Stimulated activated CD8-positive, alpha-beta memory T cell treated with anti-CD3 and anti-CD28 coated beads, Interleukin-12 subunit alpha, Interleukin-12 subunit beta, amount 100 ng/mL, for 4 hours (primary cell): ENCODE measurements around the gene ARAP3.
"Not testable (repeated sequence)": the region's sequence is repeated elsewhere in the genome, so short reads cannot be mapped to it uniquely, and the experiment has no call there.

Source experiments
- DNase-seq: peaks from one replicate; pipeline ENCODE4 v3.0.0-alpha.2; 2020; ENCODE audit warnings: low read depth

Gene ARAP3, protein sequence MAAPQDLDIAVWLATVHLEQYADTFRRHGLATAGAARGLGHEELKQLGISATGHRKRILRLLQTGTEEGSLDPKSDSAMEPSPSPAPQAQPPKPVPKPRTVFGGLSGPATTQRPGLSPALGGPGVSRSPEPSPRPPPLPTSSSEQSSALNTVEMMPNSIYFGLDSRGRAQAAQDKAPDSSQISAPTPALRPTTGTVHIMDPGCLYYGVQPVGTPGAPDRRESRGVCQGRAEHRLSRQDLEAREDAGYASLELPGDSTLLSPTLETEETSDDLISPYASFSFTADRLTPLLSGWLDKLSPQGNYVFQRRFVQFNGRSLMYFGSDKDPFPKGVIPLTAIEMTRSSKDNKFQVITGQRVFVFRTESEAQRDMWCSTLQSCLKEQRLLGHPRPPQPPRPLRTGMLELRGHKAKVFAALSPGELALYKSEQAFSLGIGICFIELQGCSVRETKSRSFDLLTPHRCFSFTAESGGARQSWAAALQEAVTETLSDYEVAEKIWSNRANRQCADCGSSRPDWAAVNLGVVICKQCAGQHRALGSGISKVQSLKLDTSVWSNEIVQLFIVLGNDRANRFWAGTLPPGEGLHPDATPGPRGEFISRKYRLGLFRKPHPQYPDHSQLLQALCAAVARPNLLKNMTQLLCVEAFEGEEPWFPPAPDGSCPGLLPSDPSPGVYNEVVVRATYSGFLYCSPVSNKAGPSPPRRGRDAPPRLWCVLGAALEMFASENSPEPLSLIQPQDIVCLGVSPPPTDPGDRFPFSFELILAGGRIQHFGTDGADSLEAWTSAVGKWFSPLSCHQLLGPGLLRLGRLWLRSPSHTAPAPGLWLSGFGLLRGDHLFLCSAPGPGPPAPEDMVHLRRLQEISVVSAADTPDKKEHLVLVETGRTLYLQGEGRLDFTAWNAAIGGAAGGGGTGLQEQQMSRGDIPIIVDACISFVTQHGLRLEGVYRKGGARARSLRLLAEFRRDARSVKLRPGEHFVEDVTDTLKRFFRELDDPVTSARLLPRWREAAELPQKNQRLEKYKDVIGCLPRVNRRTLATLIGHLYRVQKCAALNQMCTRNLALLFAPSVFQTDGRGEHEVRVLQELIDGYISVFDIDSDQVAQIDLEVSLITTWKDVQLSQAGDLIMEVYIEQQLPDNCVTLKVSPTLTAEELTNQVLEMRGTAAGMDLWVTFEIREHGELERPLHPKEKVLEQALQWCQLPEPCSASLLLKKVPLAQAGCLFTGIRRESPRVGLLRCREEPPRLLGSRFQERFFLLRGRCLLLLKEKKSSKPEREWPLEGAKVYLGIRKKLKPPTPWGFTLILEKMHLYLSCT (N-terminal part only)

DNA sequence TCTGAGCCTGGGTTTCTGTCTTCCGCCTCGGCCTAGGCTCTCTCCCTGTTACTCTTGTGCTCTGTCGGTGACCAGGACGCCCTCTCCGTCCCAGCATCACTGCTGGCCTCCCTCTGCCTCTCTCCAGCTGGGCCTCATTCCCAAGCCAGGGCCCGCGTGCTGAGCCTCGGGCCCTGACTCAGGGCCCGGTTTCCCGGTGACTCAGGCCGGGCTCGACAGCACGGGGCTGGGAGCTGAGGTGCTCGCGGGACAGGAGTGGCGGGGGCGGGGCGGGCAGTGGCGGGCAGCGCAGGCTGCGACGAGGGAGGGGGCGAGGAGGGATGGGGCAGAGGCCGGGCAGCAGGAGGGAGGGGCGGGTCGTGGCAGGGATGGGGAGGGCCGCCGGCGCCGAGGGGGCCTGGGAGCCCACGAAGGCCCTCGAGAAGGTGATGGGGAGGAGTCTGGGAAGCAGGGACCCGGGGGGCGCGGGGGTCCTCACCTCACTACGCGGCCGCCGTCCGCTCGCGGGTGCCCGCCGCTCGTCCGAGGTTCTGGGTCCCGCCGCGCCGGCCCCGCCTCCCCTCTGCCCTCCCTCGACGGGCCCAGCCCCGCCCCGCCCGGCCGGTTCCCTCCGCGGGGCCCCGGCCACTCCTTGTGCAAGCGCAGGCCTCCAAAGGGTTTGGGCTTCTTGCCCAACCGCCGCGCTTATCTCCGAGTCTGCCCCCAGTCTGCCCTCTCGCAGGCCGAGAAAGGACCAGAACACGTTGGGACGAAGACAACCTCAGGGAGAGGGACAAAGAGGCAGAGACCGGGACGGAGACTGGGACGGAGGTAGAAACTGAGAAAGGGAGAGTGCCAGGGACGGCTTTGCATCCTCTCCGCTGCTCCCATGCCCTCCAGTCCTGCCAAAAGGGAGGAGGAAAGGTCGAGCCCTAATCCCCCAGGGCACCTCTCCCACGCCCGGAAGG, at the start of gene ARAP3:
TSS of gene ARAP3 (minus strand) at position 536 of the 947 bp plus-strand sequence. CDS start 1,744 bp downstream, outside the sequence.
- peak; percentile 37 for DNase-seq

DNA sequence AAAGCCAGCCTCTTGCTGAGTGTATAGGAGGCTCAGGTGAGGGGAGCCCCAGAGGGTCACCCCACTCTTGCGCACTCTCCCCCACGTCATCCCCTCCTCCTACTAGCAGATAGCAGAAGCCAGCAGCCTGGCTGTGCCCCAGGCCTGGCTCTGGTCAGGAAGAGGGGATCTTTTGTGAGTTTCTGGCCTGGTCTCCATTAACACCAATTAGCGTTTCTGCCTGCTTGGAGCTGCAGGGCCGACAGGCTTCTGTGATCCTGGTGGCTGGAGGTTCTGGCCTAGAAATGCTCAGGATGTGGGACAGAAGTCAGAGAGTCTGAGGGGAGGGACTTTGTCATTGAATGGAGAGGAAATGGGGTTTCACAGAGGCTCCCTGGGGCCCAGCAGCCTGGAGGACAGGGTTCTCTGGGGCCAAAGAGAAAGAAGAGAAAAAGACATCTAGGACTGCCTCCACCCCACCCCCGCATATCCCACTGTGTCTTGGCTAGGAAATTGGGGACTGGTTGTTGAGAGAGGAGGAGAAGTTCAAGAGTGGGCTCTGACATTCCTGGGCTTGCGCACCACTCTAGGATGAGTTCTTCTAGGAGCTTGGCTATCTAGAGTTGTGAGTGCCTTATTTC, 47.5 kb upstream of the ARAP3 start:
- DNase-seq, result no peak

DNA sequence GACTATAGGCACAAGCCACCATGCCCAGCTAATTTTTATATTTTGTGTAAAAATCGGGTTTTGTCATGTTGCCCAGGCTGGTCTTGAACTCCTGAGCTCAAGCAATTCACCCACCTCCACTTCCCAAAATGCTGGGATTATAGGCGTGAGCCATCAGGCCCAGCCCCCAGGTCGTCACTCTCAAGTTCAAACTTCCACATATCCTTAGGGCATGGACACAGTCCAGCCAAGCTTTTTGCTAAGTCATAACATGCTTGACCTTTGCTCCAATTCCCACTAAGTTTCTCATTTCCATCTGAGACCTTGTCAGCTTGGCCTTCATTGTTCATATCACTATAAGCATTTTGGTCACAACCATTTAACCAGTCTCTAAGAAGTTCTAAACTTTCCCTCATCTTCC, 43.9 kb upstream of the ARAP3 start:
- no peak for DNase-seq

DNA sequence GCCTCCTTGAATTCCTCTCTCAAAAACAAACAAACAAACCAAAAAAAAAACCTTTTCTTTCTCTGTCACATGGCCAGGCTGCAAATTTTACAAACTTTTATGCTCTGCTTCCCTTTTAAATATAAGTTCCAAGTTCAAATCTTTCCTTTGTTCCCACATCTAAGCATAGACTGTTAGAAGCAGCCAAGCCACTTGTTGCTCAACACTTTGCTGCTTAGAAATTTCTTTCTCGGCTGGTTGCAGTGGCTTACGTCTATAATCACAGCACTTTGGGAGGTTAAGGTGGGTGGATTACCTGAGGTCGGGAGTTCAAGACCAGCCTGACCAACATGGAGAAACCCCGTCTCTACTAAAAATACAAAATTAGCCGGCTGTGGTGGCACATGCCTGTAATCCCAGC, 43.1 kb upstream of the ARAP3 start:
- DNase-seq, result not testable (repeated sequence)

DNA sequence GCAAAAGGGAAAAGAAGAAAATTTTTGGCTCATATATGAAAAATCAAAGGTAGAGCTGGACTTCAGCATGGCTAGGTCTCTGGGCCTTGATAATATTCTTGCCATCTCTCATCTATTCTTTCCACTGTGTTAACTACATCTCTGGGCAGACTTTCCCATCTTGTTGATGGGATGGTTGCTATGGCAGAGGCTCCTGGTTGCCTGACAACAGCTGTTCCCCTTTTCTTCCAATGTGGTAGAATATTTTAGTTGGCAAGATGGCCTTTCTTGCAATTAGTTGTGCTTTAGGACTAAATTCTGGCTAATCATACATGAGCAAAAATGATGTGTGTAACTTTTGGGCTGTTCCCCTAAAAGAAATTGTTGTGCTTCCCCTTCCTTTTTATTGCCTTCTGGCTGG, 40.2 kb upstream of the ARAP3 start:
- DNase-seq, result no peak

DNA sequence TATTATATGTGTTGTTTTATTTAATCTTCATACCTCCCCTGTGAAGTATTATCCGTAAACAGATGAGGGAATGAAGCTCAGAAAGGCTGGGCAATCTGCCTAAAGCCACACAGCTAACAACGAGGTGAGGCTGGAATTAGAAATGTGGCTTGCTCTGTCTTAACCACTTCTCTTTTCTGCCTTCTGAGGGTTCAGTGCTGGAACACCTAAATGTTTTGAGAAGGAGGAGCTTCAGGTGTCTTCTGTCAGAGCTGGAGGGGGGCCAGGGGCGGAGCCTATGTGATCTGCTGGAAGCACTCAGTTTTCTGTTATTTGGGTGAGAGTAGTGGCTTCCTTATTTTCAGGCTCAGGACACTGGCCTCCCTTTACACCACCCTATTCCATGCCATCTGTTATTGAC, 35.0 kb upstream of the ARAP3 start:
- DNase-seq, result no peak

DNA sequence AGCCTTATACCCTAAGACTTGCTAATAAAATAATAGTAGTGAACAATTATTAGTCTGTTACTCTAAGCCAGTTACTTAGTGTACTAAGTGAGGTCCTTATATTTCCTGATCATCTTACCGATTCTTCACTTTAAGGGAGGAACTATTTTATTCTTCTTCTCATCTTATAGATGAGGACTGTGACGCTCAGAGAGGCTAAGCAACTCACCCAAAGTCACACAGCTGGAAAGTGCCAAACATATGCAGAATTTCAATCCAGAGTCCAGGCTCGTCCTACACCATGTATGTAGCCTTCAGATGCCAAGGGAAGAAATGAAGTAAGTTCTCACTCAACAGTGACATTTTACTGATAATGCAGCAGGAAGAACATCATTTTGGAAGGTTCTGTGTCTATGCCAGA, 34.4 kb upstream of the ARAP3 start:
- no peak for DNase-seq

DNA sequence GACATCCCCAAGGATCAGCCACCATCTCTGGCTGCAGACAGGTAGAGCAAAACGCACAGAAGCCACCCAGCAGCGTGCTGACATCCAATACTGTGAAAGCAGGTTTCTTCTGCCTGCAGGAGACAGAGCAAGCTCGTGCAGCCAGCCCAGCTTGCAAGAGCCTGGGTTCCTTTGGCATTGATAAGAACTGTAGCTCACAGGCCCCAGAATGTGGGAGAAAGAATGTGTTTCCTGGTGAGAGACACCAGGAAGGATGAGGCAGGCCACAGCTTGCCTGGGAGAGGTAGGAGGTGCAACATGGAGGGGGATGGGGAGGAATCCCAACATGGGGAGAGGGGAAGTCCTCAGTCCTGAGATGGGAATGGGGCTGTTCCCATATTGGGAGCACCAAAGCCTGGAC, 34.0 kb upstream of the ARAP3 start:
- DNase-seq, result no peak

DNA sequence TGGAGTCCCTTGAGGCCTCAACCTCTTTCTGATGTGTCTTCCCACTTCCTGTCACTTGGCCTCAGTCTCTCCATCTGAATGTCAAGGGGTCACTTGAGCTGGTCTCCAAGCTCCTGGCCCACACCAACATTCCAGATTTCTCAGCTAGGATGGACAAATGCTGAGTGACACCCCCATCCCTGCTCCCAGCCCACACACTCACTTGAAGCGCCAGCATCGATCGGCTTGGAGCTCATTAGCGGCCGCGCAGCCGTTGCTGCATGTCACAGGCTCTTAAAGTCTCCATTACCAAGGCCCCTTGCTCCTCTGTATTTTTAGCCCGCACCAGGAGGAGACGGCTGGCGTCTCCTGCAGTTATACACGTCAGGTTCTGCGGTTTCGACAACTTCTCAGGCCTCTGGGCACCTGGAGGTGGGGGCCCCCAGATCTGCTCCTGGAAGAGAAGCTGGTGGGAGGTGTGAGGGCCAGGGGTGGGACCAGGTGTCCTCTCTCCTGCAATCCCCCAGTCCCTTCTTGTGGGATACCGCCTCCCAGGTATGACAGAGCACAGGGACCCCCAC, 33.4 kb upstream of the ARAP3 start:
- DNase-seq, result no peak

DNA sequence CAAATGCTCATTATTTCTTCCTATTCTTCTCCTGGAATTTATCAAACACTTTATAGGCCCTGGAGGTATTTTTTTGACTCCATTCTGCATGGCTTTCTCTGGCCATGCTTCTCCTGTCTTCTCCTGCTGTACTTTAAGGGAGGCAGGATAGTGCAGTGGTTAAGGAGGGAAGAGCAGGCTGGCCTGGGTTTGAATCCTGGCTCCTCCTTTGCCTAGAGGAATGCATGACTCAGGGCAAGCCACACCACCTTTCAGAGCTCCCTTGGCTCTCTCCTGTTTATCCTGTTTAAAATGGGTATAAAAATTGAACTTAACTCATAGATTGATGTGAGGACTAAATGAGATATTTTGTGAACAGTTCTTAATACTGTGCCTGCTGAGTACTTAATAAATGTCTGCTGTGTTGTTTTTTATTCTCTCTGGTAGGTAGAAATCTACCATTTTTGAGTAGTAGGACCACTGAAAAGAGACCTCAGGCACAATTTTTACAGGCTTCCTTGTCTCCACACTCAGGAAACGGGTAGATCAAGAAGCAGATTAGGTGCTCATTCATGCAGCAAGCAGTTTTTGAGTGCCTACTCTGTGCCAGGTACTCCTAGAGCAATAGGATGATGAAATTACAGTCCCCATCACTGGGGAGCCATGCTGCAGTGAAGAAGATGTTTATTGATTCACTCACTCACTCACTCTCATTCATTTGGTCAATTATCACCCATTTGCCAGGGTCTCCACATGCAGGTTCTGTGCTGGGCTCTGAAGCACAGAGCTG, 32.7 kb upstream of the ARAP3 start:
- DNase-seq, result no peak

DNA sequence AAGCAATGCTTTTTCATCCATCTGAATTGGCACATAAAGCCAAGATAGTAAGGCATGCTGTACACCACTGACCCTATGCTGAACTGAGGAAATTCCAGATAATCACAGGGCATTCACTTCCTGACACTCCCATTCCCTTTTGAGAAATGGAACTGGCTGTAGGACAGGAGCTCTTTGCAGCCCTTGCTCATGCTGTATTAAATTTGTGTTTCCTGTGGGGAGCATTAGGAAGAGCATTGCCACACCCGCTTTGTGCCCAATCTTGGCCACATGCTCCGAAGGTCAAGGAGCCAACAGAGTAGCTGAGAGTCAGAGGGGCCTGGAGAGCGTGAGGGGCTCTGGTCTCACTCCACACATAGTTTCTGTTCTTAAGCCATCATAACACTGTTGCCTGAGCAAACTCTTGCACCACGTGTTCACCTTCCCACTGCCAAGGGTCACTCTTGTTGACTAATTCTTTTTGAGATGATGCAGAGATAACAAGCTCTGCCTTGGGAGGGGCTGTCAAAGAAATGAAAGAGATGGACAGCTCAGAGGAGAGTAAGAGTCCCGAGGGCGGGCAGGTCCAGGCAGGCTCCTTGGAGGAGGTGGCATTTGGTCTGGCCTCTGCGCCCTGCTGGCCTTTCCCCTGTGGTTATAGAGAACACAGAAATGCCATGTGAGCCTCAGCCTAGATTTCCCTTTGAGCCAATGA, 31.7 kb upstream of the ARAP3 start:
- no peak for DNase-seq

DNA sequence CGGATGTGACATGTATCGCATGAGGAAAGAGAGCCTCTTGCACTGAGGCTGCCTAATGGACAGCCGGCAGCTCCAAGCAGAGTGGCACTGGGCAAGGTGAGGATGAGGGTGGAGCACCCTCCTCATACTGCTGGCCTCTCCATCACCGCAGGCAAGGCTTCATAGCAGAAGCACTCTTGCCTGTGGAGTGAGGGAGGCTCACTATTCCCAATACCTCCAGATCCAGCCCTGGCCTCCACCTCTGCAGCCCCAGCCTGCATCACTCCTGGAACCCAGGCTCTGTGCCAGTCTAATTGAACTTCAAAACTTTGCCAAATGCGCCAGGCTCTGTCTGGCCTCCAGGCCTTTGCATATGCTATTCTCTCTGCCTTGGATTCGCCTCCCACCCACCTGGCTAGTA, 29.7 kb upstream of the ARAP3 start:
- DNase-seq, result no peak

DNA sequence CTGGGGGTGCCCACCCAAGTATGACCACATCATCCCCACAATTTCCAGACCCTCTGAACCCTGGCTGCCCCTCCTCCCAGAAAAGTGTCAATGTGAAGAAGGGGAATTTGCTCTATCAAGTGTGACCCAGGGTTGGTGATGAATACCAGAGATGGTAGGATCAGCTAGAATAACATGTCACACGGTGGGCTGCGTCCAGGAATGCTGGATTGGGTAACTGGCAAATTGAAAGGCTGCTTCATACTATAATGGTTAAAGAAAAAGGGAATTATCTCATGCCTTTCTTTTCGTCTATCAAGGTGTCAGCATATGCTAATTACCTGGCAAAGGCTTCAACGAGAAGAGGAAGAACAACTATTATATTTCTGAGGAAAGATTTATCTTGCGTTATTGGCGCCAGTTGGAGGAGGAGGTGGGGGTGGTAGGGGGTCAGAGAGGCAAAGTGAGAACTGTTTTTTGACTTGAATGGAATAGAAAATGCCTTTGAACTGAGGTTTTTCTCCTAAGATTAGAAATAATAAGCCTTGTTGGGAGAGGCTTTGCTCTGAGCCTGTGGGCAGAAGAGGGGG, 27.8 kb upstream of the ARAP3 start:
- DNase-seq, result no peak

DNA sequence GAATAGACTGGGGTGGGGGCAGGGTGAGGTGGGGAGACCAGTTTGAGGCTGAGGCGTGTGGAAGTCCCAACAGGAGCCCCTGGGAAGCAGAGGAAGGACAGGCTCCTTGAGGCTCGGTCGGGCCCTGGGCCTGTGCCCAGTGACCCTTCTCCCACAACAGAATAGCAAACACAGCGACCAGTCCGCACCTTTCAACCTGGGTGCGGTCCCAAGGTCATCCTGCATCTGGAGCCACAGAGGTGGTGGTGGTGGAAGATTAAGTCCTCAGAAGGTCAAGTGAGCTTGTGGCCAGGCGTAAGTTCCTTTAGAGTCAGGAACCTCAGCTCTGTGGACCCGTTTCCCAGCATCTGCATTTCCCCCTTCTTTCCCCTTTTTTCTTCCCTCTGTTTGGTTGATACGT, 26.0 kb upstream of the ARAP3 start:
- no peak for DNase-seq

DNA sequence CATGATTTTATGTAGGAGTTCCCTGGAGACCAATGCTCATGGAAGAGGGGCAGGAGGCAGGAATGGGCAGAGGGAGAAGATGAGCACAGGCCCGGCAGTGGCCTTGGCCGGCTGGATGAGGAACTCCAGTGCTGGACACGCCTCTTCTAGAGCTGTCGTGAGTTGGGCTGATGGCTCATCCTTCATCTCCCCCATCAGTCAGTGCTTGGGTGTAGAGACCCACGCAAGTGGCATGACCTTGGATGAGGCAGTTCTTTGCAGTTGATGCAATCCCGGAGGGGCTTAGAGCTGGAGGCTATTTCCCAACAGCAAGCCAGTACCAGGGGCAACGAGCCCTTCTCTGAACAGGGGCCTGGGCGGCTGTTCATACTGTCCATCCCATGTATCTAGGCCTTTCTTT, 25.5 kb upstream of the ARAP3 start:
- no peak for DNase-seq

DNA sequence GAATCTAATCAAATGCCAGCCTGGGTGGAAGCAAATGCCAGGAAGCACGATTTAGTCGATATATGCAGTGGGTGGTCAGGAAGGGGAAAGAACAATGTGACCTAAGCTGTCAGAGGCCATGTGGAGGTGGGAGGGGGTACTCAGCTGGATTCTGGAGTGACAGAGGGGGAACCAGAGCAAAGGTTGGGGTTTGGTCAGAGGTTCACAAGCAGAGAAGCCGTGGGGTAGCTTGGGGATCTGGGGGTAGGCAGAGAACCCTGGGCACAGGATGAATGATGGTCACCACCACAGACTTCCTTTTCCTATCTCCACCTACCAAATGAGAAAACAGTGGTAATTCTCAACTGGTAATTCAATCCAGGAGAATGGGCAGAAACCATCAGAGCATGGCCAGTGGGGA, 24.1 kb upstream of the ARAP3 start:
- DNase-seq, result no peak

DNA sequence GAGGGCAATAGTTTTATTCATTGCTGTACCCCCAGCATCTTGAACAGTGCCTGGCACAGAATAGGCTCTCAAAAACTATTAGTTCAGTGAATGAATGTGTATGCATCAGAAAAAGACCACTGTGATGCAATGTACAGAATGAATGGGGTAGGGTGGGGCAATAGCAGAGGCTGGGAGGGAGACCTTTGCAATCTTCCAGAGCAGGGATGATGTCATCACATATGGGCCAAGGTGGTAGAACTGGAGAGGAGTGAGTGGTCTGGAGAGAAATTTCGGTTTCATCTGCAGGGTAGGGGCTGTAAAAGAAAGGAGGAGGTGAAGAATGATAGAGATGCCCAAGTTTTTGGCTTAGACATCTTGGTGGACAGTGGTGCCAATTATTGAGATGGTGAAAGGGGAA, 23.4 kb upstream of the ARAP3 start:
- no peak for DNase-seq

DNA sequence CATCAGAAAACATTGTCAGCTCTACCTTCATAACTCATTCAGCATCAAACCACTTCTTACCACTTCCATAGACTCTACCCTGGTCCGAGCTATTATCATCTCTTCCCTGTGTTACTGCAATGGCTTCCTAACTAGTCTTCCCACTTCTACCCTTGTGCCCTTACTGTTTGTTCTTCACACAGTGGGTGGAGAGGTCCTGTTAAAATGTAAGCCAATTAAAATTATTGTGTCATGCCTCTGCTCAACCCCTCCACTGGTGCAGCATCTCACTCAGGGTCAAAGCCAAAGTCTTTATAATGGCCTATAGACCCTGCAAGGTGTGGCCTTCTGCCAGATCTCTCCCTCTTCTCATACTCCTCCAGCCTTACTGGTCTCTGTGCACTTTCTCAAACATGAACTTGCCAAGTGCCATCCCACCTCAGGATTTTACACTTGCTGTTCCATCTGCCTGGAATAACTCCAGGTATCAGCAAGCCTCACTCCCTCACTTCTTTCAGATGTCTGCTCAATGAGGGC, 22.8 kb upstream of the ARAP3 start:
- no peak for DNase-seq
